Anterior cingulate cortex (tissue), 58 donors: ENCODE data around the gene CYP1B1.
"Not testable (repeated sequence)": the region's sequence is repeated elsewhere in the genome, so short reads cannot be mapped to it uniquely, and the experiment has no call there.

Source experiments
- DNase-seq, 58 donors: peaks; one replicate each; lab custom pipeline; 2025; lab: John Stamatoyannopoulos, UW

Gene CYP1B1

GRCh38 chr2:38075507-38076151, at the start of gene CYP1B1:
Gene CYP1B1 (minus strand): TSS chr2:38076151. CDS start chr2:38075388, 763 bp downstream.
- peak in 1 of 58 donors; percentile 11 for DNase-seq

DNA sequence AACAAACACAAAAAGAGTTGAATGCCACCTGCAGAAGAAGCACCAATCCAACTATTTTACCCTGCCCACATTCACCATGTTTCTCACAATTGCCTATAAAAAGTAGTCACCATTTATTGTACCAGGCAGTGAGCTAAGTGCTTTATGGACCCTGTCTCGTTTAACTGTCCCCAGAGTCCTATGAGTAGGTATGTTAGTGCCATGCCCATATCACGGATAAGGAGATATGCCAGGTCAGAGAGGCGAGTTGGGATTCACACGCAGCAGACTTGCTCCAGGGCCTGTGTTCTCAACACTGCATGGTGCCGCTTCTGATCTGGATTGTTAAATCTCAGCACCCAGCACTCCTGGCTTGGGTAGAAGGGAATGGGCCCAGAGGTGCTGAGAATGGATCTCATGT, 49.1 kb upstream of the CYP1B1 start:
- no peak for DNase-seq

DNA sequence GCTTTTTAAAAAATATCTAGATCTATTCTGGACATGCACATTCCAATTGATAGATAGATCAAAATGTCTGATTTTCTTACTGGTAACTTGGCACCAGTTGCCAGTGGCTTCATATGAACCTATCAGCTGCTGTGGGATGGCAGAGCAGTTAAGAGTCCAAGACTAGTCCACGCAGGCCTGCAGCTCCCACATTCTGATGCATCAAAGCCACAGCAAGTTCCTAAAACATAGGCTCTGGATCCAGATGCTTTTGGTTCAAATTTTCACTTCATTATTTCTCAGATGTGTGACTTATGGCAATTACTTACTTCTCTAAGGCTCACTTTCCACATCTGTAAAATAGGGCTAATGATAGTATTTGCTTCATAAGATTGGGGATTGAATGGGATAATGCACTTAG, 48.0 kb upstream of the CYP1B1 start:
- no peak for DNase-seq

GRCh38 chr2:38122344-38122743, 46.4 kb upstream of the CYP1B1 start:
- peak in 4 of 58 donors; percentile 17 to 30 (median 26) for DNase-seq

- no peak for DNase-seq
Measured at GRCh38 chr2:38121481-38121880, 45.5 kb upstream of the CYP1B1 start.

DNA sequence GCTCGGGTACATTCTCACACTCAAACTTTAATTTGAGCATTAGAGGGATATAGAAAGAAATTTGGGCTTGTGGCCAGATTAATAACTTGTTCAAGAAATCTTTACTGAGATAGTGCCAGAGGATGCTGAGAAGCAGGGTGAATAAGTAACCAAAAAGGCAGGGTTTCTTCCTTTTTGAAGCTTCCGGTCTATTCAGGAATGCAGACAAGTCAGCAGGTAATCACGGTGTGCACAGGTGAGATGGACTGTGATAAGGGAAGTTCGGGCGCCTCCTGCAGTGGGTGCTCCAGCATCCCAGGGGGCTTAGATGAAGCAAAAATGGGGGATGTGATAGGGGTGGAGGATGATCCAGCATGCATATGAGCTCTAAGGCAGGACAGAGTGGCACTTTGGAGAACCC, 44.9 kb upstream of the CYP1B1 start:
- no peak for DNase-seq

- DNase-seq: no peak
Measured at GRCh38 chr2:38120264-38120592, 44.3 kb upstream of the CYP1B1 start.

- DNase-seq: no peak
Measured at GRCh38 chr2:38116762-38117161, 40.8 kb upstream of the CYP1B1 start.

- peak in 18 of 58 donors; percentile 6 to 63 (median 19) for DNase-seq
Measured at GRCh38 chr2:38115216-38116032, 39.5 kb upstream of the CYP1B1 start.

DNA sequence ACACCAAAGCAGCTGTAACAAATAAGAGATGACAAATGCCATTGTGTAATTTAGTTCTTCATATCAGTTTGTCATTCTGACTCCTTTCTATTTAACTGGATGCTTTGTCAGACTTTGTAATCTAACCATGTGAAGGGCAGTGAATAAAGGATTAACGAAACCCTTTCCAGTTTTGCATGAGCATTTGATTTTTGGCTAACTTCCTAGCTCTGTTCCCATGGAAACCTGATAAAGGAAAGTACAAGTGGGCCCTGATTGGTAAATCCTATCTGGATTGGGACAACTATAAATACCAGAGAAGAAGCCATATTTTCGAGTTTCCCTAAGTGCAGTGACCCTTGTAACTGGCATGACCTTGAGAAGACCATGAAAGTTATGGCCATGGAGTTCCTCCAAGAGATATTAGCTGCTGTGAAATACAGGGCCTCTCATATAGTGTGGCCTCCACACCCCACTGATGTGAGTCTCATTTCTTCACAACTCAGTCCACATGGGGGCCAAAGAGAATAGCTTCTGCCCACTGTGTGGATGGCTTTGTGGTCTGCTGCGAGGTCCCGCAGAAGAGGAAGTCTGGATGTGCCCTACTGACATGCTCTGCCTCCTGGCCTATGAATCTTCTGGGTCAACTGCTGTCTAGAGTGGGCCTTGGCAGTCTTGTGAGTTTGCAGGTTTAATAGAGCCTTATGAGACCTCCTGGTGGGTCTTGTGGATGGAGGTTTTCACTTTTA, 38.2 kb upstream of the CYP1B1 start:
- peak in 2 of 58 donors; percentile 28 to 33 for DNase-seq

GRCh38 chr2:38113051-38113450, 37.1 kb upstream of the CYP1B1 start:
- no peak for DNase-seq

- DNase-seq: not testable (repeated sequence)
Measured at GRCh38 chr2:38111350-38111749, 35.4 kb upstream of the CYP1B1 start.

DNA sequence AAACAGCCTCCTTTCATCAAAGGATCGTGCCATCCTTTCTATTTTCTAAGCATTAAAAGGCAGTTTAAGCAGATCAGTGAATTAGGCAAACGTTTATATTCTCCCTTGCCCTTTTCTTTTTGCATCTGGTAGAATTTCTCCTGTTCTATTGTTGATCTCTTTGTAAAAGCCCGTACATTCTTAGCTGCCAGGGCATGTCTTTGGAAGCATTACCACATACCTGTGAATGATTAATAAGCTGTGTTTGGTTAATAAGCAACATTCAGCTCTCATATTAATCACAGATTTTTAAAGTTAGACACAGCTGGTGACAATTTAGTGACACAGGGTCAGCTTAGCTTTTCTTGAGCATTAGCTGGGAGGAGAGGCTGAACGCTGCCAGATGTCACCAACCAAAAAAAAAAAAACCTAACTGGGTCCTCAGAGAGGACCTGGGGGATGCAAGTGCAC, 33.8 kb upstream of the CYP1B1 start:
- DNase-seq: no peak

- DNase-seq: no peak
Measured at GRCh38 chr2:38108907-38109731, 33.2 kb upstream of the CYP1B1 start.

DNA sequence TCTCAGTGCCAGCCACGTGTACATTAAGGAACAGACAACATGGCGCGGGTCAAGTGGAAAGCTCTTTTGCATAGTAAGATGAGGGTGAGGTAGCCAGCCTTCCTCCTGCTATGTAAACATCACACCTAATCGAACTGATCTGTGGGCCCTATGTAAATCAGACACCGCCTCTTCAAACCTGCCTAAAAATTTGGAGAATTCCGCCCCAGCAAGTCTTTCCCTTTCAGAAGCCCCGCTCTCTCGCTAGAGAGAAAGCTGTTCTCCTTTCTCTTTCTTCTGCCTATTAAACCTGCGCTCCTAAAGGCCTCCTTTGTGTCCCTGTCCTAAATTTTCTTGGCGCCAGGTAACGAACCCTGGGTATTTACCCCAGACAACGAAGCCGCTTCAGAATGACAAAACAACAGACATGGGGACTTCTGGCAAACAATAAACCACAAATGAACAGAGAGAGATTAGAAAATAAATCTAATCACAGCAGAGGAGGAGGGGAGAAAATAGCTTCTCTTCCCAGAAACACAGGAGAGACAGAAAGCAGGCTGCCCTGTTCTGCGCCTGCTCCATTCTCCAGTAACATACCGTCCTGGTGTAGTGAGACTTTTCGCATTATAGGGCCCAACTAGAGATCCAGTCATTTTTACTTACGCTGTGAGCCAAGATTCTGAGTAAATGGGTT, 31.9 kb upstream of the CYP1B1 start:
- DNase-seq: no peak

DNA sequence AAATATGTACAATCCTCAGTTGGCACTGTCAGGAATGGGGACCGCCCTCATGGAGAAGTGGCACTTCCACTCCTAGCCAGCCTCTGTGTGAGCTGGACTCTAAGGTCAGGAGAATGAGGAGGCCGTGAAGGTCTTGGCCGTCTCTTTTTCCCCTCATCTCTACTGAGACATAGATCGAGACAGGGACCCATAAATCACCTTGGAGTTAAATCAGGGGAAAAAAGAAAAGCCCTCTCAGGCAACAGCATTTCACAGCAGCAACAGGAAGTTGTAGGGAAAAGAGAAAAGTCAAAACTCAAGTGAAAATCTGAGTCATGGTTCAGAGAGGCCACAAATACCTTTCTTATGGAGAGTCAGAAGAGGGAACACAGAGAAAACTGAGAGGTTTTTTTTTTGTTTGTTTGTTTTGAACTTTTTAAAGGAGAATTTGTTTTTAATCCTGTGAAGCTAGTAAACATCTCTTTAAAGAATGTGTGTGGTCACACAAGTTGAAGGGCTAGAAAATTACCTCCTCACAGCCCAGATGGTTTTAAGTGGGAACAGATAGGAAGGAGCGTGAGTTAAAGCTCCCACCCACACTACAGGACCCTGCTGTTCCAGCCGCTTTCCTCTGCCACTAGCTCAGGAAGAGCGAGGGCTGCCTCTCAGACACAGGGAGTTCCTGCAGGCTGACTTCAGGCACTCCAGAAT, 30.6 kb upstream of the CYP1B1 start:
- DNase-seq: peak in 5 of 58 donors; percentile 6 to 18 (median 10)

DNA sequence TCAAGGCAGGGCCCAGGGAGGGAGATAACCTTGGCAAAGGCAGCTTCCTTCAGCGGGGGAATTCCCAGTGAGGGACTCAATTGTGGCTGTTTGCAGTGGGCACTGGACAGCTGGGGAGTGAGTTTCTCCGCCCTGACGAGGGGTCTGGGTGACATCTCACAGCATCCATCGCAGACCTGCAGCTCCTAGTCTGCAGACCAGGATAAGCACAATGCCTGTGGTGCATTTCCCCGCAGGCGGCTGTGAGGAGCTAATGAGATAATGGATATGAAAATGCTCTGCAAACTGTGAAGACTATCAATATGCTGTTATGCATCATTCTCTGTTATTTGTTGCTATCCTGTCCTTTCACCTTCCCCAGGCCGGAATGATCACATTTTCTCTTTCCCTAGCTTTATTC, 30.0 kb upstream of the CYP1B1 start:
- no peak for DNase-seq

DNA sequence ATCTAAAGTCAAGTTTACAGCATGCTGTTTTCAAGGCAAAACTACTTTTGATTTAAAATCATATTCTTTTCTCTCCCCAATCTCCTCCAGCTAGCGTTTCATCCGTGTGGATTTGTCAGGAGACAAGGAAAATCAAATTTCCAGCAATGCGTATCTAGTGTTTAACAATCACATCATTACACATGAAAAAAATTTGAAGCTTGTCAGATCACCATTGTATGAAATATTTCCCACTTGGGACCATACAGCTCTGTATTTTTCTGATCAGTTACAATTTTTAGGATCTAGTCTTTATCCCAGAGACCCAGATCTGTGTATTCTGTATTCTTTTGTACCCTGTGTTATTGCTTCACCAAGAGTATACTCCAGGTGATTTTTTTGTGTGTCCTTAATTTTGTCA, 28.6 kb upstream of the CYP1B1 start:
- no peak for DNase-seq

GRCh38 chr2:38100328-38100727, 24.4 kb upstream of the CYP1B1 start:
- DNase-seq: no peak
